Thoracic aorta (tissue), 2 donors: ENCODE results near the gene CLDN22. TPM values are rescaled to one million over a fixed set of nuclear protein-coding genes. Genes with fewer than 3 reads are reported as not detected.

ENCODE experiments used
- ATAC-seq: fragments of 150-250 bp; one replicate; pipeline ENCODE4 v1.8.0; 2017; ENCODE audit warnings: low read depth; ENCODE audit not compliant: insufficient number of reproducible peaks, low FRiP score
- DNase-seq: peaks from one replicate; pipeline ENCODE4 v3.0.0-alpha.2; 2020; ENCODE audit warnings: low spot score
- H3K27ac ChIP-seq, 2 donors: fragments of 200-600 bp; sonication (generic); 1 replicate in 1 of 2; 2 replicates in 1 of 2; pipeline ENCODE4 v1.5.1; 2016; ENCODE audit warnings: mild to moderate bottlenecking in 2 of 2, moderate library complexity in 2 of 2
- H3K27me3 ChIP-seq: fragments of 200-600 bp; sonication (generic); replicated peaks from 2 replicates; pipeline ENCODE4 v1.6.0; 2016; ENCODE audit warnings: mild to moderate bottlenecking; ENCODE audit not compliant: insufficient read depth
- H3K36me3 ChIP-seq: fragments of 200-600 bp; sonication (generic); one replicate; pipeline ENCODE4 v1.5.1; 2016
- H3K4me1 ChIP-seq, 2 donors: fragments of 200-600 bp; sonication (generic); 1 replicate in 1 of 2; 2 replicates in 1 of 2; pipeline versions ENCODE4 v1.5.1 to v1.6.0; 2016; ENCODE audit warnings: low read depth in 2 of 2, mild to moderate bottlenecking in 1 of 2; ENCODE audit not compliant: control insufficient read depth in 1 of 2
- H3K4me3 ChIP-seq: fragments of 200-600 bp; sonication (generic); 2 replicates; pipeline ENCODE4 v1.5.1; 2016; ENCODE audit warnings: mild to moderate bottlenecking
- H3K9me3 ChIP-seq: fragments of 200-600 bp; sonication (generic); 2 replicates; pipeline ENCODE4 v1.5.1; 2016
- total RNA-seq, 2 donors: library from RNA; depleted of rRNA; stranded (reverse); fragments of >200 nt; gene quantifications; one replicate each; pipeline versions ENCODE4 v1.1.0 to v1.2.3, GENCODE V29; 2016
- TF ChIP-seq, protein P1 (sequence below): fragments of 200-600 bp; sonication (generic); IDR thresholded peaks from one replicate; pipeline ENCODE4 v1.5.1; 2019; ENCODE audit warnings: antibody characterized with exemption

The CLDN22 gene
- total RNA-seq, 2 donors from 2014 or later: not detected

DNA sequence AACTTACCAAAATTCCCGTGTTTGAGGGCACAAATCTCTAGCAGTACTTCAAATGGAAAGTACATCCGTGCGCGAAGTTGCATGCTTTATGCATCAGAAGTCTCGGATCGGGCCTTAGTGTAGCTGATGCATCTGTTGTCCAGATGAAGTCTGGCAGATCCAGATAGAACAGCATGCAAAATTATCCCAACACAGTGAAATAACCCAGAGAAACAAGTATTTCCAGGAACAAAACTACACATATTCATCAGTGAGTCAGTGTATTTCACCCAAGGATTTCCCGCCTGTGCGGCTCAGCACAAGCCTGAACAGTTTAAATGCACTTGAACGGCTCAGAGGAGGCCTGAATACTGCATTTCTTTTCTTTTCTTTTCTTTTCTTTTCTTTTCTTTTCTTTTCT, 29.6 kb upstream of the CLDN22 start:
- H3K36me3 ChIP-seq: no peaks in the 10 kb centered on the region
- H3K9me3 ChIP-seq: no peaks in the 10 kb centered on the region
- TF ChIP-seq, protein P1, sequence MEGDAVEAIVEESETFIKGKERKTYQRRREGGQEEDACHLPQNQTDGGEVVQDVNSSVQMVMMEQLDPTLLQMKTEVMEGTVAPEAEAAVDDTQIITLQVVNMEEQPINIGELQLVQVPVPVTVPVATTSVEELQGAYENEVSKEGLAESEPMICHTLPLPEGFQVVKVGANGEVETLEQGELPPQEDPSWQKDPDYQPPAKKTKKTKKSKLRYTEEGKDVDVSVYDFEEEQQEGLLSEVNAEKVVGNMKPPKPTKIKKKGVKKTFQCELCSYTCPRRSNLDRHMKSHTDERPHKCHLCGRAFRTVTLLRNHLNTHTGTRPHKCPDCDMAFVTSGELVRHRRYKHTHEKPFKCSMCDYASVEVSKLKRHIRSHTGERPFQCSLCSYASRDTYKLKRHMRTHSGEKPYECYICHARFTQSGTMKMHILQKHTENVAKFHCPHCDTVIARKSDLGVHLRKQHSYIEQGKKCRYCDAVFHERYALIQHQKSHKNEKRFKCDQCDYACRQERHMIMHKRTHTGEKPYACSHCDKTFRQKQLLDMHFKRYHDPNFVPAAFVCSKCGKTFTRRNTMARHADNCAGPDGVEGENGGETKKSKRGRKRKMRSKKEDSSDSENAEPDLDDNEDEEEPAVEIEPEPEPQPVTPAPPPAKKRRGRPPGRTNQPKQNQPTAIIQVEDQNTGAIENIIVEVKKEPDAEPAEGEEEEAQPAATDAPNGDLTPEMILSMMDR: no peak
- no peaks in the 10 kb centered on the region for H3K4me1 ChIP-seq
- no peak for DNase-seq
- no peak overlapping the region for H3K27ac ChIP-seq
- H3K4me3 ChIP-seq: no peak overlapping the region
- H3K27me3 ChIP-seq: no peaks in the 10 kb centered on the region
- no peak for ATAC-seq

GRCh38 chr4:183348706-183349659, 28.9 kb upstream of the CLDN22 start:
- TF ChIP-seq, protein P1: no peak
- Histone ChIP-seq H3K27me3 (no peaks in the 10 kb centered on the region), H3K36me3 (no peaks in the 10 kb centered on the region), H3K27ac (no peak overlapping the region), H3K9me3 (no peaks in the 10 kb centered on the region), H3K4me3 (no peak overlapping the region), H3K4me1 (no peaks in the 10 kb centered on the region)
- DNase-seq (no peak), ATAC-seq (no peak)

DNA sequence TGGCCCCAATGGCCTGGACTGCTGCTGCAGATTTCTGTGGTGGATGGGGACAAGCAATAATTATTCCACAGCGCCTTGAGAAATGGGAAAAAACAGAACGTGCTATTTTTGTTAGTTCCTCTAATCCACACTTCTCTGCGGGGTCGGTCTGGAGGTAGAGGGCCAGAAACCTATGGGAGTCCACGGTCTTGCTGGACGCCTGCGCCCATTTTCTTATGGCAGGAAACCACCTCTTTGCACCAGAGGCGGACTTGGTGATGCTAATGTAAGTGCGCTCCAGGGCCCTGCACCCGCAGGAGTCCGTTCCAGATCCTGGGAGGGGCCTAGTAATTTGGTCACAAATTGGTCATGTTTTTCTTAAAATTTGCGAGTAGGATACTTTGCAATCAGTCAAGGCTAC, 28.1 kb upstream of the CLDN22 start:
- ATAC-seq (no peak), DNase-seq (no peak)
- no peaks in the 10 kb centered on the region for H3K36me3 ChIP-seq
- H3K4me3 ChIP-seq: no peak overlapping the region
- H3K27ac ChIP-seq: no peak overlapping the region
- H3K4me1 ChIP-seq: peaks cover 0 to 2% of the 10 kb centered on the region in 2 donors
- TF ChIP-seq, protein P1: no peak
- no peaks in the 10 kb centered on the region for H3K9me3 ChIP-seq
- no peaks in the 10 kb centered on the region for H3K27me3 ChIP-seq

DNA sequence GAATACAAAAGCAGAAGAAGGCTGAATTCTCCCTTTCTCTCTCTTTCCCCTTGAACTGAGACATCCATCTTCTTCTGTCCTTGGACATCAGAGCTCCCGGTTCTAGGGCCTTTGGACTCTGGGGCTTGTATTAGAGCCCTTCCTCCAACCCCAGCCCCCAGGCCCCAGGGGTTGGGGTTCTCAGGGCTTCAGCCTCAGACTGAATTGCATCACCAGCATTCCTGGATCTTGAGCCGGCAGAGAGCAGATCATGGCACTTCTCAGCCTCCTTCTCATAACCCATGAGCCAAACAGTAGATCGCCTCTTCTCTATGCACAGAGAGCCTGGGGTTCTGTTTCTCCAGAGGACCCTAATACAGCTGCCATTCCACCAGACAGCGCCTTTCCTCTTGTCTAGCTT, 27.5 kb upstream of the CLDN22 start:
- Histone ChIP-seq H3K27ac (no peak overlapping the region), H3K27me3 (no peaks in the 10 kb centered on the region), H3K9me3 (no peaks in the 10 kb centered on the region), H3K4me3 (no peak overlapping the region), H3K36me3 (no peaks in the 10 kb centered on the region), H3K4me1 (peaks cover 0 to 3% of the 10 kb centered on the region in 2 donors)
- ATAC-seq (no peak), DNase-seq (no peak)
- TF ChIP-seq, protein P1: no peak

DNA sequence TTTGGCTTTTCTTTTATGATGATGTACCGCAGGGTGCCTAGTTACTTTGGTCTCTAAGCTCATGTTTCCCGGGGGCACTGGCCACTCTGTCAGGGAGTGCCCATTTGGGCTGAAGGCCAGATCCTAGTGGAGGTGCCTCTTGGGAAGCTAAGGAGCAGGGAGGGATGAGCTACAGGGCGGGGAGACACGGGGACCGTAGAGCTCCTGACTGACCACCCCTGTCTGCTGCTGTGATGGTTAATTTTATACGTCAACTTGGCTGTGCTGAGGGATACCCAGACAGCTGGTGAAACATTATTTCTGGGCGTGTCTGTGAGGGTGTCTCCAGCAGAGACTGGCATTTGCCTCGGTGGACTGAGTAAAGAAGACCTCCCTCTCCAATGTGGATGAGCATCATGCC, 27.1 kb upstream of the CLDN22 start:
- no peak for ATAC-seq
- H3K4me1 ChIP-seq: peaks cover 0 to 3% of the 10 kb centered on the region in 2 donors
- H3K9me3 ChIP-seq: no peaks in the 10 kb centered on the region
- no peak overlapping the region for H3K27ac ChIP-seq
- no peaks in the 10 kb centered on the region for H3K36me3 ChIP-seq
- DNase-seq: no peak
- no peaks in the 10 kb centered on the region for H3K27me3 ChIP-seq
- TF ChIP-seq, protein P1: no peak
- H3K4me3 ChIP-seq: no peak overlapping the region
